GM18873 (cell line): ENCODE measurements around the gene CLDND2.
"Not testable (repeated sequence)": the region's sequence is repeated elsewhere in the genome, so short reads cannot be mapped to it uniquely, and the experiment has no call there.

Source experiments
- ATAC-seq: cut with Tn5 transposase; IDR thresholded peaks from one replicate; pipeline ENCODE4 v1.9.1; 2021; ENCODE audit warnings: mild to moderate bottlenecking, moderate library complexity, moderate number of reproducible peaks; ENCODE audit not compliant: unreplicated experiment, low FRiP score

Gene CLDND2, protein sequence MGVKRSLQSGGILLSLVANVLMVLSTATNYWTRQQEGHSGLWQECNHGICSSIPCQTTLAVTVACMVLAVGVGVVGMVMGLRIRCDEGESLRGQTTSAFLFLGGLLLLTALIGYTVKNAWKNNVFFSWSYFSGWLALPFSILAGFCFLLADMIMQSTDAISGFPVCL

DNA sequence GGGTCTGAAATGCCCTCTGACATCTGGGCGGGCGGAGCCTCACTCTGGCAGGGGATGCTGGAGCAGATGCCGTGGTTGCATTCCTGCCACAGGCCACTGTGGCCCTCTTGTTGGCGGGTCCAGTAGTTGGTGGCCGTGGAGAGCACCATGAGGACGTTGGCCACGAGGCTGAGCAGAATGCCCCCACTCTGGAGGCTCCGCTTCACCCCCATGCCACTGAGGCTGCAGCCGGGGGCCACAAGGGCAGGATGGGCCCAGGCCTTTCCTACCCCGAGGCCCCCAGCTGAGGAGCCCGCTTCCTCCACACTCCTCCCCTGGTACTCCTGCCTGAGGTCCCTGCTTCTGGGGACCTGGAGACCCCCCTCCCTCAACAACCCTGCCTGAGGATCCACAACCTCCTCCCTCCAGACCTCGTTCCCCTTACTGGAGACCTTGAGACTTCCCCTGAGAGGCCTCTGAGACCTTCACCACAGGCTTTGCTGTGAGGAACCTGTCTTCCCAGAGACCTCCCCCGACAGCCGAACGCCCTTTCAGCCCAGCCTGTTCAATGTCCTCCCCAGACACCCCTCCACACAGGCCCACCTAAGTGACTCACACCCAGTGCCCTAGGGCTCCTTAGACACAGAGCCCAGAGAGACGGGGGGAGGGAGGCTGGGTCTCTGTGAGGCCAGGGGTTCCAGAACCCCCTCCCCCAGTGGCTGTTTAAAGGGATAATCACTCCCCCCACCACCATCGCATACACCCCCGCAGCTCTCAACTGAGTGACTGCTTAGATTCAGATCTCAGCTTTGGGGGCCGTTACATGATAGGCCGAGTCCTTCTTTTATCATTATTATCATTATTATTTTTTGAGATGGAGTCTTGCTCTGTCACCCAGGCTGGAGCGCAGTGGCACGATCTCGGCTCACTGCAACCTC, at the start of gene CLDND2:
TSS of gene CLDND2 (minus strand) at position 638 of the 917 bp plus-strand sequence. CDS start at position 212, 426 bp downstream.
- no peak for ATAC-seq

DNA sequence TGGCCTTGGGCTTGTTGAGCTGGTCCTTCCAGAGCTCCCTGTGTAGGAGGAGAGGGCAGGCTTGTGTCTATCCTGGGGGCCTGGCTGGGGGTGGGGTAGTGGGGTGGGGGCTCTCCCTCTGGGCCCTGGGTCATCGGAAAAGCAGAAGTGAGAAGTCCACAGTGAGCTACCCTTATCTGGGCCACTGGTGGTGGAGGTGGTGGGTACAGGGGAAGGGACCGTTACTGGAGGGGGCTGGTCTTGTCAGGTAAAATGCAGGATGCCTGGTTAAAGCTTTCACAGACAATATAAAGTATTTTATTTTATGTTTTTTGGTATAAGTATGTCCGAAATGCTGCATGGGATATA, 49.0 kb upstream of the CLDND2 start:
- no peak for ATAC-seq

DNA sequence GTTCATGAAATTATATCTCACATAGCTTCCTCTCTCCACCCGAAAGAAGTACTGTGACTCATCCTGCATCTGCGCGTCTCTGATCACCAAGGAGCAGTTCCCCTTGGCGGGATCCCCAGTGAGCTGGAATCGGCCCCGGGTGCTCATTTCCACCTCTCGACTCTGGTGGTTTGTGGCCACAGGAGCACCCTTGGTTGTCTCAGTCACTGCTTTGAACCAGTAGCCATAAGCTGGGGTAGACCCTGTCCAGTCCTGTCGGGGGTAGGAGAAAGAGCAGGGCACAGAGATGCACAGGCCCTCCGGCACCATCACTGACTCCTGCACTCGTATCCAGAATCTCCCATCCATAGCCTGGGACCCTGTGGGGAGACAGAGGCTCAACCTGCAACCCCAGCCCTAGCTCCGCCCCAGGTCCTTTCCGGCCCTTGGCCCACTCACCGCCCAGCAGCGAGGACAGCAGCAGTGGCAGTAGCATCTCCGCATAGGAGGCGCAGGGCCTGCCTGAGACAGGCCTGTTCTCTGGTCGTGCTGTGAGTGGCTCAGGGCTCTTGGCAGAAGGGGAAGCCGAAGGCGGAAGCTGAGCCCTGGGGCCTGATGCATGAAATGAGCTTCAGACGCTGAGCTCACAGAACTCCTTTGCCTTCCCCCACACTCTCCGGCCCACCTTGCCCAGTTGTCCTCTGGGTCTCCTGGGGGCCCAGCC, 48.5 kb upstream of the CLDND2 start, which contains the start of gene SIGLEC10:
TSS of gene SIGLEC10 (minus strand) at position 536 of the 703 bp plus-strand sequence. CDS start at position 475, 61 bp downstream.
- no peak for ATAC-seq

DNA sequence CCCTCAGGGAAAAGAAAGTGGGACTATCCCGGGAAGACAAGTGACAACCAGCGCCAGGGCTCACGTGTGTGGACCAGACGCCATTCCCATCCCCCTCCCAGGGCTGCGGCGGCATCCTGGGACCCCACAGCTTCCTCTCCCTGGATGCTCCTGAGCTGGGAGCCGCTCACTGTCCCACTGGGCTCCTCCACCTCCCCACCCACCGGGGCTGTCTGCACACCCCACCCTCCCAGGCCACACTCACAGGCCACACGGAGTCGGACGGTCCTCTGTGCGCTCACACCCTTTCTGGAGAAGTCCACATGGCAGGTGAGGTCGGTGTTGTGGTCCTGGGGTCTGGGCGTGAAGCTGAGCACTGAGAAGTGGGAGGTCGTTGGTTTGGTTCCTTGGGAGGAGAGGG, 47.6 kb upstream of the CLDND2 start:
- not testable (repeated sequence) for ATAC-seq

DNA sequence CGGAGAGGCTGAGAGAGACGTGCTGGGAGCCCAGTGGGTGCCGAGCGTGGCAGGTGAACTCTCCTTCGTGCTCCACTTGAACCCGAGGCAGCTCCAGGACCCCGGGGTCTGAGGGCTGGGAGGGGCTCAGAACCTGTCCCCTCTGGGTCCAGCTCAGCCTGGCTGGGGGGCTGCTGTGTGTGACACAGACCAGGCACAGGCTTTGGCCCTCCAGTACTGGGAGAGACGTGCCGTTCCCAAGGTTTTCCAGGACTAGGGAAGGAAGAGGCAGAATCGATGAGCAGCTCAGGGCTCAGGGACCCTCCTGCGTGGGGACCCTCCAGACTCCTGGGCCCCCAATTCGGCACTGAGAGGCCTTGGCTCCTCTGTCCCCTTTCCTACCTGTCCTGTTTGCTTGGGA, 46.4 kb upstream of the CLDND2 start:
- no peak for ATAC-seq

DNA sequence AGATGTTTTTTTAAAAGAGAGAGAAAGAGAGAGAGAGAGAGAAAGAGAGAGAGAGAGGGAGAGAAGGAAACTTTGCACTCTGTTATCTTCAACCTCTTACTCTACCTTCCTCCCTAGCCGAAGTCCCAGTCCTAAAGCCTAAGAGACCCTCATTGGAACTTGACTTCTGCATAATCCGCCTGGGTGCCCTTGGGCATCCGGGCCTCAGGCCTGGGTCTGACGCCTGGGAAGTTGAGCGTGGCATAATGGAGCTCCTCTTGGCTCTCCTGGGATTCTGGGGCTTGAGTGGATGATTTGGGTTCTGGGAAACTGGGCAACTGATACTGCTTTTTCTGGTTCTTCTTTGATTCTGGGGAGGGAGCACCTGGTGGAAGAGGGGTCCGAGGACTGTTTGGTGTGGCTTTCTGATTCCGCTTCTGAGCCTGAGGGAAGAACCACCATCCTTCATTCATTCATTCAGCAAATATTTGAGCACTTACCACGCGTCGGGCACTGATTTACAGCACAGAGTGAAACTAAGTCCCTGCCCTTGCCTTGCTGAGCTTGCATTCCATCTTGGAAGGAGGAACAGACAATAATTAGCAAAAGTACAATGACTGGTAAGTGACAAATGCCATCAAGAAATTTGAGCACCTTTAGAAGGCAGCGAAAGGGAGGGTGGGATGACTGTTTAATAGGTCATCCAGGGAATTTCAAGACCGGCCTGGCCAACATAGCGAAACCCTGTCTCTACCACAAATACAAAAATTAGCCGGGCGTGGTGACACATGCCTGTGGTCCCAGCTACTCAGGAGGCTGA, 42.3 kb upstream of the CLDND2 start:
- ATAC-seq = no peak

DNA sequence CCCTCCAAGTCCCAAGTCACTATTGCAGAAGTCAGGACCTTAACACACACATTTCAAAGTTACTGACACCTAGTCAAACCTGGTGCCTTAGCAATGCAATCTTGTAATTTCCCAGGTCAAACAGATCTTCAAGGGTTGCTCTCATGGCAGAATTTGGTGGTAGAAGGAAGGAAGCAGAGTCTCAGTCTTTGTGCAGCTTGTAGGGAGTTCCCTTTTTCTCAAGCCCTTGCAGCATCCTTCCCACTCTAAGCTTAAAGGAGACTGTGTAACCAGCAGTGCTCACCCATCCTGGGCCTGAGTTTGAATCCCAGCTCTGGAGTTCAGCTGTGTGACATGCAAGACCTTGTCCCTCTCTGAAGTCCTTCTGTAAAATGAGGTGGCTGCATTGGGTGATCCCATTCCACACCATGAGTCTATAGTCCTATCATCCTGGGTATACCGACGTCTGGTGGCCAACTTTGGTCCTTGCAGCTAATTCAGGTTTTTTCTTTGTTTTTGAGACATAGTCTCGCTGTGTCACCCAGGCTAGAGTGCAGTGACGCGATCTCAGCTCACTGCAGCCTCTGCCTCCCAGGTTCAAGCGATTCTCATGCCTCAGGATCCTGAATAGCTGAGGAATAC, 38.8 kb upstream of the CLDND2 start:
- ATAC-seq = no peak

DNA sequence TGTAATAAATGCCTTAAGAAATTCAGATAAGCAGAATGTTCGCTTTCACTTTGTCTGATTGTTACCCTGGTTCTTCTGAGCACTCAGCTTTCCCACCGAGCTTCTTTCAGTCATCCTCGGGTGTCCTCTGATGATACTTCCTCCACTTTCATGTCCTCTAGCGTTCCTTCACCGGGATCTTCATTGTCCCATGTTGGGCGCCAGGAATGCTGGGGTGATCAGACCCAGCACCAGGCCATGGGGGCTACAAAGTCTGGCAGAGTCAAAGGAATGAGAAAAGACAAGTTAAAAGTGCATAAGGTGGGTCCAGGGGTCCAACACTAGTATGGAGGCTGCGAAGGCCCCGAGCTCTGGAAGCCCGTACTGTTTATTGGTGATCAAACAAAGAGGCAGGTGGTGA, 33.3 kb upstream of the CLDND2 start:
- no peak for ATAC-seq

DNA sequence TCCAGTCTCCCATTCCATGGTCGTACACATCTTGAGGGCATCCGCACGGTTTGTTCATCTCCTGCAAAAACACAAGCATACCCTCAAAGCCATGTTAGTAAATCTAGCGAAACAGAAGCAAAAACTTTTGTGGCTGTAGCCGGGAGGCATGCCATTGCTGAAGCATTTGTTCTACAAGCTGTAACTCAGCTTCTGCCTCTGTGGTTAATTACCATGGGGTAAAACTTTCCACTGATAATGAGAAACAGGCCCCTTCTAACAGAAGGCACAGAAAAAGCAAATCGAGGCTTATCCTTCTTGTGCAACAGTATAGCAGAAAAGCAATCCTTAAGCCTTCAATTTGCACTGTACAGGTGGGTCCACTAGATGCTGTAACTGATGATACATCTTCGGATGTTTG, 31.1 kb upstream of the CLDND2 start:
- not testable (repeated sequence) for ATAC-seq

DNA sequence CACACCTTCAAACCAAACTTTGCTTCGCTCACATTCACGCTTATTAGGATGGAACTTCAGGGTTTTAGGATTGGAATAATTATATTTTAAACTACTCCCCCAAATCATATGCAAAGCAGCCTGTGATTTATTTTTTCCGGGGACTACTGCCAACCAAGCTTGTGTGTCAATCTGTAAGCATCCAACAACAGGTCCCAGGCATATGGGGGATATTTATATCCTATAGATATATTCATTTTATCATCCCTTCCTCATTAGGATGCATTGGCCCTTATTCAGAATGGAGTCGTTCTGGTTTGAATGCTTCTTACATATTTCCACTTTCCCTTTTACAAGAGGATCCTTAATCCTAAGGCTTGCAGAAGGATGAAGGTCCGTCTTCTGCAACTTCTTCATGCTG, 30.4 kb upstream of the CLDND2 start:
- no peak for ATAC-seq

DNA sequence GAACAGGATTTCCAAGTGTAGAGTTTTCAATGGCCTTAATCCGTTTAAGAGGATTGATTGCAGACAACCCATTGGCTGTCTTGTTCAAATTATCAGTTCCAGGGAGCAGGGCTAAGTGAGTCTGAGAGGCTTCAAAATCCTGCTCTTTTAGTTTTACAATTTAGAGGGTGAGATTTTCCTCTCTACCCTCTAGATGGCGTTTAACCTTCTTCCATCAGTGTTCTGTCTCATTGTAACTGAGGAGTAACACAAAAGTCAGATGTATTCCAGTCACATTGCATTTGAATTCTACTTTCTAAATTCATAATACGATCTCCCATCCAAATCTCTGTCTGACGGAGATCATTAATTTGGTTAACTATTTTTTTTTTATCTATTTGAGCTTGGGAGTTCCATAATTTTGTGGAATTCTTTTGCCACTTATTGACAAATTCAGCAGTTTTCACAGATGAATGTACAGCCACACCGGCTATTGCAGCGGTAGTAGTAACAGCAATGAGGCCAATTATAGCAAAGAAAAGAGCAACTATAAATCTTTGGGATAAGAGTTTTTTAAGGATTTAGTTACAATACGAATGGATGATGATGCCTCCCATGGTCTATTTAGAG, 29.4 kb upstream of the CLDND2 start:
- ATAC-seq = no peak

DNA sequence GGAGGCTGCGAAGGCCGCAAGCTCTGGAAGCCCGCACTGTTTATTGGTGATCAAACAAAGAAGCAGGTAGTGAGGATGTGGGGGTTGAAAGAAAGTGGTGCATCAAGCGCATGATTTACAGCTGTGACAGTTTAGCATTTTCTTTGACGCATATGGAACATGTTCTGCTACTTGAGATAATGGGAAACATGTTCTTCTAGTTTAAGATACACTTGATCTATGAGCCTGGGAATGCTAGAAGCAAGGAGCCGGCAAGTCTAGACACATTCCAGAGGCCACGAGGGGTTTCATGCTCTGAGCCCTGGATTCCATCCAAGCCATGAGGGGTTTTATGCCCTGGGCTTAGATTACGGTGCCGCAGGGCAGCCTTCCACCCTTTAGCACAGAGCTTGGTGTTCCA, 28.6 kb upstream of the CLDND2 start:
- not testable (repeated sequence) for ATAC-seq

DNA sequence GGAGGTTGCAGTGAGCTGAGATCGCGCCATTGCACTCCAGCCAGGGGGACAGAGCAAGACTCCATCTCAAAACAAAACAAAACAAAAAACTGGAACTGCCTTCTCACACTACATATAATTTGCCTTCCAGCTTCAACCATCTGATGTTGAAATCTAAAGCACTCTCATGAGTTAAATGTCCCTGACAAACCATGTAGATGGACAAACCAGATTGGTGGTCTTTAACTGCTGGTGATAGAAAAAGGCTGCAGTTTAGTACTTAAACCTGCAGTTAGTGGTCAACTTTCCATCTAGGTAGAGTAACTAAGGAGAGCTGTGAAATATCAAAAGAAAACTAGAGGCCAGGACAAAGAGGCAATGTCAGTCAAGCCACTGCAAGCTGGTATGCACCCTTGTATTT, 27.4 kb upstream of the CLDND2 start:
- no peak for ATAC-seq

DNA sequence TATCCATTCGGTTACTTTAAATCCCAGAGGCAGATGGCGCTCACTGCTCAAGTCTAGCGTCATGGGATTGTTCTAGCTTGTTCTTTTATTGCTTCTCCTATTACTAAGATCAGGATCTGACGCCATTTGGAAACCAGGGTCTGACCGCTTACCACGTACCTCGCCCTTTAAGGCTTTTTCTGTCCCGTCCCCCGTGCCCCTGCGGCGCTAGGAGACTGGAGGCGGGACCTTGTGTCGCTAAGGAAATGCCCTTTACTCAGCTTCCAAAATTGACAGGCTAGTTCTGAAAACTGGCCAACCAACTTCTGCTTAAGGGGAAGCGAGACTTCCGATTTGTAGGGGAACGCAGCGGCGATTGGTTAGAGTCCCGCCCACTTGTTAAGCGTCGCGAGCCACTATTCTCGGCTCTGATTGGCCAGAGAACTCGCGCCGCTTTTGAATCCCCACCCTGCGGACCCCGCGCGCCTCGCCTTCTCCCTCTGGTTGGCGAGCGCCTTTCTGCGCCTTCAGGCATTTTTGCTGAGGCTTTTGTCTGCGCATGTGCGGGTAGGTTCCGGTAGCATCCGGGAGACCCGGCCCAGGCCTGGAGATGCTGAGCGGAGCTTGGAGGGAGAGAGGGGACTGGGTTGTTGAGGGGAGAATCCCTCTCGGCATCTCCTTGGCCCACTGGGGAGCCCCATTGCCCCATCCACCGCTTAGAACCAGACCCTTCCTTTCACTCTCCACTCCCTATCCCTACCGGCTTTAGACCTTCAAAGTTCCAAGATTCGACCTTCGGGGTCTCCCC, 25.4 kb upstream of the CLDND2 start:
- peak; percentile 85 for ATAC-seq

DNA sequence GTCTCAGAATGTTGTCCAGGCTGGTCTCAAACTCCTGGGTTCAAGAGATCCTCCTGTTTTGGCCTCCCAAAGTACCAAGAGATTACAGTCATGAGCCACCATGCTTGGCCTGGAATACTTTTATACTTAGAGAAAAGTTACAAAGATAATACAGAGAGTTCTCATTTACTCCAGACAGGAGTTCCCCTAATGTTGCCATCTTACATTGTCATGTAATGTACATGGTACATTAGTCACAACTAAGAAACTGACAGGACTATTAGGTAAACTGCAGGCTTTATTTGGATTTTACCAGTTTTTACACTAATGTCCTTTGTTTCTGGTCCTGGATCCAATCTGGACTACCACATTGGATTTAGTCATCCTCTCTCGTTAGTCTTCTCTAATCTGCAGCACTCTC, 23.9 kb upstream of the CLDND2 start:
- no peak for ATAC-seq

DNA sequence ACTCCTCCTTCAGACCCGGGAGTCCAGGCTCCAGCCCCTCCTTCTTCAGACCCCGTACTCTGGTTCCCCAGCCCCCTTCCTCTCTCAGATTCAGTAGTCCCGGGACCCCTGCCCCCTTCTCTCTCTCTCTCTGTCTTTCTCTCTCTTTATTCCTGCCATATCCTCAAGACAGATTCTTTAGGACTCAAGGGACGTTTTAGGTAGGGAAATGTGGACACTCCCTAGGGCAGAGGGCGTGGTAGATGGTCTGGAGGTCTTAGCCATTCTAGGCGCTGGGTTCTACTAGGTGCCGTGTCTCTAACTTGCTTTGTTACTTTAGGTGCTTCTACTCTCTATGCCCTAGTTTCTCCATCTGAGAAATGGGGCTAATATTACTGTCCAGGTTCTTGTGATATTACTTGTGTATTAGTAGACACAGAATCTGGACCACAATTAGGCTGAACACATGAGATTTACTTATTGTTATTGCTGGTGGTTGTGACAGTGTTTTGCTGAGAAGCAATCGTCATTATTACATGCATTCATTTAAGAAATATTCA, 22.3 kb upstream of the CLDND2 start:
- ATAC-seq = no peak

DNA sequence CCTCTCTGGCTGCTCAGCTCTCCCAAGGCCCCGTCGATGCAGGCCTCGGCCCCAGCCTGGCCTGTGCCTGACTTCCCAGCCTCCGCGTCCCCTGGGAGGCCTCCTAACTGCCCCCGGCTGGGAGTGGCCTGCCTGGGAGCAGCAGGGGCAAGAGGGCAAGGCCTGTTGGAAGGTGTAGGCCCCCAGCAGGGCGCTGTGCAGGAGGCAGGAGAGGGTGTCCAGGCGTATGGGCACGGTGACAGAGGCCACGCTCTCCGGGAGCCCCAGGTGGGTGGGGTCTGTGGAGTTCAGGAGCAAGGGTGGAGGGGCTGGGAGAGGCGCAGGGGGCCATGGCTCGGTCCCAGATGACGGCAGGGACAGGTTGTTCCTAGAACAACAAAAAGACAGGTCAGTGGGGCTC, 20.3 kb upstream of the CLDND2 start:
- no peak for ATAC-seq

DNA sequence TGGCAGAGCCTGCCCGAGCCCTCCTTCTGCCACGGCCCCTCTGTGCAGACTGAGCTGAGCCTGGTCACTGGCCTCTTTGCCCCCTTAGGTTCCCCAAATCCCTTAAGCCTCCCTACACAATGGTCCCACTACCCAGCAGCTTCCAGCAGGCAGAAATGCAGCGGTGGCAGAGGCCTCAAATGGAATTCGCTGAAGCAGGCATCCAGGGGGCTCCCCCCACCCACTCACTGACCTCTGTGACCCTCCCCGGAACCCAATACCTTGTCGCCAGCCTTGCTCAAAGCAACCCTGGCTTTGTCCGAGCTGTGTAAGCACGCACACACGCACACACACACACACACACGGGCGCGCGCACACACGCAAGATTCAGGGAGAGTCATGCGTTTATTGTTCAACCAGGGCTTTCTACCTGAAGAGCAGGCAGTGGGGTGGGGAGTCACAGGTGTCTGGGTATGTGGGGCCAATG, 19.2 kb upstream of the CLDND2 start, which contains the start of gene LIM2:
TSS of gene LIM2 (minus strand) at position 51 of the 466 bp plus-strand sequence. CDS start 531 bp downstream, outside the sequence.
- no peak for ATAC-seq
